MM.1S (cell line): ENCODE data around the gene MVP.

Source experiments
- DNase-seq: peaks from one replicate; pipeline ENCODE4 v3.0.0-alpha.2; 2015
- H2AFZ ChIP-seq: fragments of 300-600 bp; sonication (generic); 2 replicates; pipeline ENCODE4 v1.6.0; 2016; ENCODE audit warnings: antibody characterized with exemption, low read length
- H3F3A ChIP-seq: fragments of 300-600 bp; sonication (generic); 2 replicates; pipeline ENCODE4 v1.6.1; 2016; ENCODE audit warnings: mild to moderate bottlenecking, antibody characterized with exemption, low read length, moderate library complexity, mixed read lengths; ENCODE audit not compliant: insufficient read depth
- H3K27ac ChIP-seq: fragments of 300-600 bp; sonication (generic); 2 replicates; pipeline ENCODE4 v1.5.1; 2016; ENCODE audit warnings: mild to moderate bottlenecking, low read length
- H3K27me3 ChIP-seq: fragments of 300-600 bp; sonication (generic); replicated peaks from 2 replicates; pipeline ENCODE4 v1.6.0; 2016; ENCODE audit warnings: low read length; ENCODE audit not compliant: insufficient read depth
- H3K36me3 ChIP-seq: fragments of 300-600 bp; sonication (generic); replicated peaks from 2 replicates; pipeline ENCODE4 v1.6.1; 2016; ENCODE audit warnings: mild to moderate bottlenecking, low read length, mixed read lengths; ENCODE audit not compliant: insufficient read depth
- H3K4me1 ChIP-seq: fragments of 300-600 bp; sonication (generic); 2 replicates; pipeline ENCODE4 v1.6.1; 2016; ENCODE audit warnings: low read length, mixed read lengths
- H3K4me2 ChIP-seq: fragments of 300-600 bp; sonication (generic); 2 replicates; pipeline ENCODE4 v1.6.0; 2016; ENCODE audit warnings: low read depth, low read length
- H3K4me3 ChIP-seq: fragments of 300-600 bp; sonication (generic); 2 replicates; pipeline ENCODE4 v1.5.1; 2016; ENCODE audit warnings: low read length, mixed read lengths
- H3K79me2 ChIP-seq: fragments of 300-600 bp; sonication (generic); 2 replicates; pipeline ENCODE4 v1.6.1; 2016; ENCODE audit warnings: mixed run types, low read length, mixed read lengths
- H3K9ac ChIP-seq: fragments of 300-600 bp; sonication (generic); 2 replicates; pipeline ENCODE4 v1.6.1; 2016; ENCODE audit warnings: low read length, mixed read lengths
- H3K9me2 ChIP-seq: fragments of 300-600 bp; sonication (generic); replicated peaks from 2 replicates; pipeline ENCODE4 v1.6.1; 2016; ENCODE audit warnings: mild to moderate bottlenecking, low read length, mixed read lengths; ENCODE audit not compliant: insufficient read depth
- H3K9me3 ChIP-seq: fragments of 300-600 bp; sonication (generic); replicated peaks from 2 replicates; pipeline ENCODE4 v1.6.1; 2016; ENCODE audit warnings: mild to moderate bottlenecking, low read length, mixed read lengths; ENCODE audit not compliant: insufficient read depth
- H4K20me1 ChIP-seq: fragments of 300-600 bp; sonication (generic); 2 replicates; pipeline ENCODE4 v1.6.1; 2016; ENCODE audit warnings: mild to moderate bottlenecking, low read length, moderate library complexity, mixed read lengths; ENCODE audit not compliant: insufficient read depth
- CTCF ChIP-seq: fragments of 300-600 bp; sonication (generic); IDR thresholded peaks from 2 replicates; pipeline ENCODE4 v1.5.1; 2016; ENCODE audit warnings: antibody characterized with exemption, low read length, mixed read lengths
- EZH2 ChIP-seq: fragments of 300-600 bp; sonication (generic); optimal IDR thresholded peaks from 2 replicates; pipeline ENCODE3; 2017; ENCODE audit warnings: low read depth, mild to moderate bottlenecking, antibody characterized with exemption, low read length, mixed read lengths
- EZH2phosphoT487 ChIP-seq: fragments of 300-600 bp; sonication (generic); IDR thresholded peaks from 2 replicates; pipeline ENCODE4 v1.6.1; 2018; ENCODE audit warnings: antibody characterized with exemption, low read length

The MVP gene

GRCh38 chr16:29794231-29794710 is 26.0 kb upstream of the MVP start:
- Histone ChIP-seq H3K4me1 (peaks cover 19% of the 10 kb centered on the region), H3K9ac (no peak overlapping the region), H3K9me3 (no peaks in the 10 kb centered on the region), H3K27me3 (no peaks in the 10 kb centered on the region), H3K9me2 (no peaks in the 10 kb centered on the region), H2AFZ (no peak overlapping the region), H3K27ac (no peak overlapping the region), H4K20me1 (no peaks in the 10 kb centered on the region), H3K36me3 (peaks cover 27% of the 10 kb centered on the region), H3K4me3 (no peak overlapping the region), H3F3A (no peaks in the 10 kb centered on the region), H3K4me2 (no peak overlapping the region), H3K79me2 (peaks cover 86% of the 10 kb centered on the region)
- no peak for TF ChIP-seq EZH2
- TF ChIP-seq EZH2phosphoT487: no peak
- no peak for TF ChIP-seq CTCF
- no peak for DNase-seq

GRCh38 chr16:29802416-29802935 is 17.8 kb upstream of the MVP start:
- DNase-seq: no peak
- H3K9ac ChIP-seq: no peak overlapping the region
- H4K20me1 ChIP-seq: no peaks in the 10 kb centered on the region
- no peaks in the 10 kb centered on the region for H3K9me3 ChIP-seq
- no peaks in the 10 kb centered on the region for H3K9me2 ChIP-seq
- no peak overlapping the region for H2AFZ ChIP-seq
- H3K4me3 ChIP-seq: no peak overlapping the region
- no peak for TF ChIP-seq EZH2
- no peak for TF ChIP-seq CTCF
- no peak for TF ChIP-seq EZH2phosphoT487
- peaks cover 26% of the 10 kb centered on the region for H3F3A ChIP-seq
- peaks cover 17% of the 10 kb centered on the region for H3K36me3 ChIP-seq
- H3K4me2 ChIP-seq: no peak overlapping the region
- no peak overlapping the region for H3K27ac ChIP-seq
- H3K79me2 ChIP-seq: peaks cover 18% of the 10 kb centered on the region
- H3K27me3 ChIP-seq: no peaks in the 10 kb centered on the region
- H3K4me1 ChIP-seq: peaks cover 12% of the 10 kb centered on the region

- H3K9ac ChIP-seq: peak overlapping the region; percentile 90; the same call in 1 of the 2 replicates
- H3K4me1 ChIP-seq: peaks cover 21% of the 10 kb centered on the region
- no peak for DNase-seq
- no peaks in the 10 kb centered on the region for H3K27me3 ChIP-seq
- H3F3A ChIP-seq: peaks cover 41% of the 10 kb centered on the region
- TF ChIP-seq CTCF (no peak), EZH2phosphoT487 (no peak), EZH2 (no peak)
- no peaks in the 10 kb centered on the region for H4K20me1 ChIP-seq
- H3K4me3 ChIP-seq: no peak overlapping the region
- no peaks in the 10 kb centered on the region for H3K9me3 ChIP-seq
- peaks cover 21% of the 10 kb centered on the region for H3K79me2 ChIP-seq
- peak overlapping the region; percentile 84 for H3K4me2 ChIP-seq
- no peaks in the 10 kb centered on the region for H3K9me2 ChIP-seq
- no peak overlapping the region for H2AFZ ChIP-seq
- H3K27ac ChIP-seq: peak overlapping the region; percentile 83; the same call in 1 of the 2 replicates
- H3K36me3 ChIP-seq: peaks cover 8% of the 10 kb centered on the region
Observed at GRCh38 chr16:29804020-29804419, 16.2 kb upstream of the MVP start.
